Central memory CD8-positive, alpha-beta T cell (primary cell): ENCODE measurements around the gene TADA2B.

Experiments
- ATAC-seq: fragments of 150-1000 bp; cut with Tn5 transposase; replicated peaks from 2 replicates; pipeline ENCODE4 v1.10.0; 2022; ENCODE audit warnings: mild to moderate bottlenecking, moderate FRiP score, moderate number of reproducible peaks; ENCODE audit not compliant: poor library complexity, severe bottlenecking; ENCODE audit errors: extremely low read depth
- DNase-seq, 2 donors: peaks; one replicate each; pipeline ENCODE4 v3.0.0; 2021; ENCODE audit warnings: low spot score in 2 of 2
- H3K27ac Mint-ChIP-seq: one replicate; pipeline ENCODE4 v1.8.0; 2022; ENCODE audit warnings: low read depth, mild to moderate bottlenecking, moderate library complexity, mixed read lengths
- H3K27me3 Mint-ChIP-seq: one replicate; pipeline ENCODE4 v1.8.0; 2022; ENCODE audit warnings: mixed read lengths
- H3K36me3 Mint-ChIP-seq: one replicate; pipeline ENCODE4 v1.8.0; 2022; ENCODE audit warnings: mild to moderate bottlenecking, moderate library complexity, mixed read lengths; ENCODE audit not compliant: insufficient read depth
- H3K4me1 Mint-ChIP-seq: one replicate; pipeline ENCODE4 v1.8.0; 2022; ENCODE audit warnings: mixed read lengths
- H3K4me3 Mint-ChIP-seq: one replicate; pipeline ENCODE4 v1.8.0; 2022; ENCODE audit warnings: mild to moderate bottlenecking, moderate library complexity, mixed read lengths
- H3K9me3 Mint-ChIP-seq: one replicate; pipeline ENCODE4 v1.8.0; 2022; ENCODE audit warnings: mixed read lengths

Gene TADA2B

DNA sequence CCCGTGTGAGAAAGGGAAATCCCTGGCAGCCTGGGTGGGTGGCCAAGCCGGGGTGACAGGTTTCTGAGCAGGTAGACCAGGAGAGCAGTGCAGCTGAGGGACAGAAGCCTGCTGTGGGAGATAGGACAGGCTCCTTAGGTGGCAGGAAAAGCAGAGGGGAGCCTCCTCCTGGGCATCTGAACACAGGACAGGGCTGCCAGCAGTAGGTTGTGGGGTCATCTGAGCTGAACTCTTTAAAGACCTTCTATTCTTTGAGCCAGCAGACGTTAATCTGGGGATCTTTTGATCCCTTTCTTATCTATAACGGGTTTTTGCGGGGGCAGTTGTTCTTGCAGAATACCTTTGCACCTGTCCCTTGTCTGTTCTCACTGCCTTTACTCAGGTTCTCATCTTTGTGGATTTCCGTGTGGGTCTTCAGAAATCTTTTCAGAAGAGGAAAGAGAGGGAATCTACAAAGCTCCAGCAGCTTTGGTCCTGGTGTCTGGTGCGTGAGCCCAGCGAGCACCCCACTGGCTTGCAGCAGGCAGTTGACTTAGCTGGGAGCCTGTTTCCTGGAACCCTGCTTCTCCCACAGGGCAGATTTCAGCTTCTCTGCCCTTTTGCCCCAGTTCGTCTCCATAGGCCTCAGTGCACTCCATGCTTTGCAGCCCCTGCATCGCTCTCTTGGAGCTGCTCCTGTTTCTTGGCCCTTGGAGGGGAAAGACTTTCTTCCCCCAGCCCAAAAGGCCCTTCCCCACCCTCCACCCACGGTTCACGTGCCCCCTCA lies 35.8 kb upstream of the TADA2B start:
- ATAC-seq: no peak
- H3K4me3 Mint-ChIP-seq: no peak overlapping the region
- peak overlapping the region; percentile 41 for H3K27ac Mint-ChIP-seq
- H3K36me3 Mint-ChIP-seq: peaks cover 33% of the 10 kb centered on the region
- no peak for DNase-seq
- no peaks in the 10 kb centered on the region for H3K27me3 Mint-ChIP-seq
- peaks cover under 1% of the 10 kb centered on the region for H3K4me1 Mint-ChIP-seq
- H3K9me3 Mint-ChIP-seq: no peaks in the 10 kb centered on the region

DNA sequence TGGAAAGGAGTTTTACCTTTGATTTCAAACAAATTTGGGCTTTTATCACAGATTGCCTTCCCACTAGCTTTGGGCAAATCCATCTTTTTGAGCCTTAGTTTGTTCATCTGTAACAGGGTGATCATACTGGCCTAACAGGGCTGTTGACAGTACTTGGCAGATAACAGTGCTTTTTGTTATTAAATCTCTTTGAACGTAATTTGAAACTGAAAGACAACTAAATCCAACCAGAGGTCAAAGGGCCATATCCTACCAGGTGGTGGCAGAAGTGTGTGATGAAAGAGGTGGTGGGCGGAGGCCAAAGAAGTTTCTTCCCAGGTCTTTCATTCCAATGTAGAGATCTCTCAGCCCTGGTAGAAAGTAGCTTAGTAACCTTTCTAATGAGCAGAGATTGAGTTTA lies 35.2 kb upstream of the TADA2B start:
- ATAC-seq (no peak), DNase-seq (no peak)
- no peak overlapping the region for H3K4me3 Mint-ChIP-seq
- H3K36me3 Mint-ChIP-seq: peaks cover 33% of the 10 kb centered on the region
- H3K9me3 Mint-ChIP-seq: no peaks in the 10 kb centered on the region
- no peaks in the 10 kb centered on the region for H3K4me1 Mint-ChIP-seq
- H3K27ac Mint-ChIP-seq: no peak overlapping the region
- no peaks in the 10 kb centered on the region for H3K27me3 Mint-ChIP-seq

DNA sequence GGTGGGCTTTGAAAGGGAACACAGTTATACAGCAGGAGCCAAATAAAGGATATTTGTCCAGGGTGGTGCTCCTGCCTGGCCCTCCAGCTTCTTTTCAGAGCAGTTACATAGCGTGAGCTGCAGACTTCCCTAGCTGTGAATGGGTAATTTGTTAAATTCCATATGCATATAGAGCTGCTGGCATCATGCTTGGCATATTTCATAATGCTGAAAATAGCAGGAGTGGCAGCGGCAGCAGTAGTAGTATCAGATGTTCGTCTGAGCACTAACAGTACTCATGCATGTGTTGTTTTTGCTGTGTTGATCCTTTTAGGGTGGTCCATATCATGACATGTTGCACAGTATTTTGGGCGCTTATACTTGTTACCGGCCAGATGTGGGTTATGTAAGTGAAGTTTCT lies 33.6 kb upstream of the TADA2B start:
- no peak for DNase-seq
- no peaks in the 10 kb centered on the region for H3K9me3 Mint-ChIP-seq

DNA sequence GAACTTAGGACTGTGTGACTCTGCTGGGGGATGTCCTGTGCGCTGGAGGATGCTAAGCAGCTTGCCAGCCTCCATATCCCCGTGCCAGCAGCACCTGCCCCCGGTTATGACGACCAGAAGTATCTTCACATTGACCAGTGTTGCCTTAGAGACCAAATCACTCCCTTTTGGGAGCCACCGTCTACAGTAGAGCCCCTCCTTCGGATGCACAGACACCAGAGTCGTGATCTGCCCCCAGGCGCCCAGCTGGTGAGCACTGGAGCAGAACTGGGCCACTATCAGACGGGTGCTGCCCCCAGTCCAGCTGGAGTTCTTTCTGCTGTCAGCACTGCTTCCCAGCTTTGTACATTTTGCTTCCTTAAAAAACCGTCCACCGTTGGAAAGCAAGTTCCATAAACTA lies 30.0 kb upstream of the TADA2B start:
- Mint-ChIP-seq H3K27me3 (no peaks in the 10 kb centered on the region), H3K9me3 (no peaks in the 10 kb centered on the region), H3K36me3 (peaks cover 39% of the 10 kb centered on the region), H3K4me1 (peaks cover 5% of the 10 kb centered on the region), H3K4me3 (no peak overlapping the region), H3K27ac (no peak overlapping the region)
- no peak for ATAC-seq
- DNase-seq: no peak

More for the DNA sequence above, 33.6 kb upstream of the TADA2B start:
- H3K27ac Mint-ChIP-seq: no peak overlapping the region
- peaks cover under 1% of the 10 kb centered on the region for H3K4me1 Mint-ChIP-seq
- no peak overlapping the region for H3K4me3 Mint-ChIP-seq
- H3K36me3 Mint-ChIP-seq: peaks cover 38% of the 10 kb centered on the region
- no peaks in the 10 kb centered on the region for H3K27me3 Mint-ChIP-seq
- ATAC-seq: no peak

DNA sequence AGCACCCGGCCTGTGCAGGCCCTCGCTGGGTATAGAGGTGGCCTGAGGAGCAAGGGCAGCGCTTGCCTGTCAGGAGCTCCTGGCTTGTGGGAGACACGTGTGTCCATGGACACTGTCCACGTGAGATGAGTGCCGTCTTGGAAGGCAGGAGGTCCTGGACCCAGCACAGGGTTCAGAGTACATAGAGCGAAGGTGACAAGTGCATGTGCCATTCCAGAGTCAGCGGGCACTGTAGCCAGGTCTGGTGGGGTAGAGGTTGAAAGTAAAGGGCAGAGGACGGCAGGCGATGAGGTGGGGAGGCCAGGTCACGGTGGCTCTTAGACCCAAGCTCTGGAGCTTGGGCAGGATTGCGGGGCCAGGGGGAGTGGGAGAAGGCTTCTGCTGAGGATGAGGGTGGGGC lies 28.4 kb upstream of the TADA2B start:
- no peak overlapping the region for H3K27ac Mint-ChIP-seq
- DNase-seq: no peak
- H3K9me3 Mint-ChIP-seq: no peaks in the 10 kb centered on the region
- H3K36me3 Mint-ChIP-seq: peaks cover 41% of the 10 kb centered on the region
- H3K4me3 Mint-ChIP-seq: no peak overlapping the region
- no peak for ATAC-seq
- H3K27me3 Mint-ChIP-seq: no peaks in the 10 kb centered on the region
- H3K4me1 Mint-ChIP-seq: peaks cover 10% of the 10 kb centered on the region

DNA sequence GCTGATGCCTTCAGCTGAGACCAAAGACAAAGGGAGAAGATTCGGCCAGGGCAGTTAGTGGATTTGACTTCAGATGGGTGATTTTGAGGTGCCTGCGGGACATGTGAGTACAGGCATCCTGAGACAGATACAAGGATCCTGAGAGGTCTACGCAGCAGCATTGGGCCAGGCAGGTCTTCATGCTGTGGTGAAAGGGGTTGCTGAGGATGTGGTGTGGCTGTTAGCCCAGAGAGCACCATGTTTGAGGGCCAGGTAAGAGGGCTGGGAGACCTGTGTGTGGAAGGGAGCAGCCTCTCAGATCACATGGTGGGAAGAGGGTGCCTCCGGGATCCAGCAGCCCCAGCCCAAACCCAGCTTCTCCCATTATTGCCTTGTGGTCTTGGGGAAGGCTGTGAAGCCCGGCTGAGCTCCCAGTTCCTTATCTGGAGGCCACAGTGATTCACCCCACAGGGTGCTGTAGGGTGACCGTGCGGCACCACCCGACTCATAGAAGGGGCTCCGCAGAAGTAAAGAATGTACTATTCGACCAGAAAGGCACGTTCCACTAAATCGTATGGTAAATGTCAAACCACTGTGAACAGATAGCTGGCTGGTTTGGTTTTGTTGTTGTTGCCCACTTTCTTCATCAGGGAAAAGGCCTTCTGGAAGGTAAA lies 27.7 kb upstream of the TADA2B start:
- Mint-ChIP-seq H3K4me1 (peaks cover 10% of the 10 kb centered on the region), H3K36me3 (peaks cover 40% of the 10 kb centered on the region), H3K27me3 (no peaks in the 10 kb centered on the region), H3K4me3 (no peak overlapping the region), H3K27ac (no peak overlapping the region), H3K9me3 (no peaks in the 10 kb centered on the region)
- no peak for DNase-seq
- ATAC-seq: no peak

DNA sequence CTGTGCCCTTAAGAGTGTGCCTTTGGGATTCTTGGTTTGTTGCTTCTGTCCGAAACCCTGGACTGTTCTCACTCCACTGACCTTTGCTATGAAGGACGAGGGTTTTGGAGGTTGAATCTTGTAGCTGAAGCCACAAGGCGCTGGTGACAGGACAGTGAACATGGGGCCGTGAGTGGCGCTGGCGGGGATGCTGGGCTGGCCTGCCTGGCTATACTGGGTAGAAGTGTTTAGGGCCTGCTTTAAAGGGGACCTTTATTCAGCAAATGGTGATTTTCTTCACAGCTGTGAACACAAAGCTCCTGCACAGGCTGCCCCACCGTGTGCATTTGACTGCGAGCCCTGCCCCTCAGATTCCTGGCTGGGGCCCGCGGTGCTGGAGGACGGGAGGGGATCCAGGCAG lies 27.1 kb upstream of the TADA2B start:
- Mint-ChIP-seq H3K4me3 (no peak overlapping the region), H3K9me3 (no peaks in the 10 kb centered on the region), H3K27me3 (no peaks in the 10 kb centered on the region), H3K27ac (no peak overlapping the region), H3K4me1 (peaks cover 10% of the 10 kb centered on the region), H3K36me3 (peaks cover 43% of the 10 kb centered on the region)
- no peak for ATAC-seq
- DNase-seq: no peak

DNA sequence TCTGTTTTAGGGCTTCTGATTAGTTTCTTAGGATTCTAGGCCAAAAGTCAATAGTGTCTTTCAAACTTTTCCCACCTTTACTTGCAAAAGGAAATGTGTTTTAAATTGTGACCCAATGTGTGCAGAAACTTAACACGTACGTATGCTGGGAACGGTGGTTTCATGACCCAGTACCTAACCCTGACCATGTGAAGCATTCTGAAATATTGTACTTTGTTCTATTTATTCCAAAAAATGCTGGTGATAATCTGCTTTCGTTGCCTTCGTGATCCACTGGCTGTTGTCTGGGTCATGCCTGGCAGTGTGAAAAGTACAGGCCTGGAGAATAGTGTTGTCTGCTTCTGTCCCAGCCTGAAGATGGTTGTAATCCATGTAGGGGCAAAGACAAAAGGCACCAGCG lies 26.7 kb upstream of the TADA2B start:
- Mint-ChIP-seq H3K36me3 (peaks cover 44% of the 10 kb centered on the region), H3K27ac (no peak overlapping the region), H3K4me1 (peaks cover 10% of the 10 kb centered on the region), H3K4me3 (no peak overlapping the region), H3K9me3 (no peaks in the 10 kb centered on the region), H3K27me3 (no peaks in the 10 kb centered on the region)
- DNase-seq: no peak
- ATAC-seq: no peak

DNA sequence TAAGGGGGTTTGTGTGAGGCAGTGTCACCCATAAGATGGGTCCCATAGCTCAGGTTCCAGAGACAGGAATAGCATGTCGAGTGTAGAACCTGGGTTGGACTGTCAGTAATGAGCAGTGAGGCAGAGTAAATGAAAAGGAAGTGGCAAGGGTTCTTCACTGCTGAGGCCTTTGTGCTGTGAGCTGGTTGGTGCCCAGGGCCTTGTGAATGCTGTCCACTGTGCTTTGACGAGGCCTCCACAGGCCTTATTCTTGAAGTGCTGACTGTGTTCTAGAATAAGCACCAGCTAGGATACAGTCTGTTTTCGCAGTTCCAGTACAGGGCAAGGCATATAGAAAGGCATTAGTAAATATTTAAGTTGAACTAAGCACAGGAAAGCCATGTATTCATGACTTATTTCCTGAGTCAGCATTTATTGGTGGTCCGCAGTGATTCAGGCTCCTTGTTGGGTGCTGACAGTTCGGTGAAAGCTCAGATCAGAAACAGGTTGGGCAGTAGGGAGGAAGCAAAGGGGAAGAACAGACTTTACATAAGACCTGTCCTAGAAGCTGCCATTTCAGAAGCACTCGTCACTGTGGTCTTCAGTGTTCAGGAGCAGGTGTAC lies 25.6 kb upstream of the TADA2B start:
- H3K27ac Mint-ChIP-seq: no peak overlapping the region
- H3K9me3 Mint-ChIP-seq: no peaks in the 10 kb centered on the region
- no peak for ATAC-seq
- H3K4me1 Mint-ChIP-seq: peaks cover 10% of the 10 kb centered on the region
- no peak overlapping the region for H3K4me3 Mint-ChIP-seq
- H3K36me3 Mint-ChIP-seq: peaks cover 38% of the 10 kb centered on the region
- no peaks in the 10 kb centered on the region for H3K27me3 Mint-ChIP-seq
- no peak for DNase-seq

DNA sequence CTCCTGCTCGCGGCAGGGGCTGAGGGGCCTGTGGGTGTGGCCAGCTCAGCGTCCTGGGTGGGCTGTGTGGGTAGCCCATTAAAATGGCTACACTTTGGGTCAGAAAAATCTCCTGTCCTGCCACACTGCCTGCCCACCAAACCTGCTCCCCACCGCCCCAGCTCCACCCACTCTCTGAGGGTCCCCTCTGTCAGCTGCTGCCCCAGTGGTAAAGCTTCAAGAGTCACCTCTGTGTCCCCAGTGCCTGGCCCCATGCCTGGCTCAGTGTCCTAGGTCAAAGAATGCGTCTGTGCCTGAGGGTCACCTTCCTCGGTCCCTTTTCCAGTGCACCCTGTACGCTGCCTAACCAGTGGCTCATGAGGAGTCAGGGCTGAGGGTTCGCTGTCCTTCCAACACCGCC lies 24.9 kb upstream of the TADA2B start:
- Mint-ChIP-seq H3K27ac (no peak overlapping the region), H3K36me3 (peaks cover 36% of the 10 kb centered on the region), H3K27me3 (no peaks in the 10 kb centered on the region), H3K4me3 (no peak overlapping the region), H3K4me1 (peaks cover 10% of the 10 kb centered on the region), H3K9me3 (no peaks in the 10 kb centered on the region)
- DNase-seq (no peak), ATAC-seq (no peak)

DNA sequence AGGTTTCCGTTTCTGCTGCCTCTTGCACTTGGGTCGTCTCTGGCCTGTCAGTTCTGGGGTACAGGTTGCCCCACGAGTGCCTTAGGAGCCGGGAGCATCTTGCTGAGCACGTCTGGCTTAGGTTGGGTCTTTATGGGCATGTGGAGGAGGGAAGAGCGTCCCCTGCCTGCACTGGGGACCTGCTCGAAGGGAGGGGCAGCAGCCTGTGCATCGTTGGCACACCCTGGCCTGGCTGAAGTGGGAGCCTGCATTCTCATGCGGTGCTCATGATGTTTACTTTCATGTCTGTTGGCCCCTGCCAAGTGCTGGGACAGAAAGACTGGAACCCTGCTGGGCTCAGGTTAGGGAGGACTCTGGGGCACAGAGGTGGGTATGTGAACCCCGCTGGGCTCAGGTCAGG lies 23.8 kb upstream of the TADA2B start:
- no peaks in the 10 kb centered on the region for H3K9me3 Mint-ChIP-seq
- no peak overlapping the region for H3K4me3 Mint-ChIP-seq
- peaks cover 32% of the 10 kb centered on the region for H3K36me3 Mint-ChIP-seq
- peaks cover 10% of the 10 kb centered on the region for H3K4me1 Mint-ChIP-seq
- DNase-seq: no peak
- H3K27ac Mint-ChIP-seq: no peak overlapping the region
- no peak for ATAC-seq
- no peaks in the 10 kb centered on the region for H3K27me3 Mint-ChIP-seq

DNA sequence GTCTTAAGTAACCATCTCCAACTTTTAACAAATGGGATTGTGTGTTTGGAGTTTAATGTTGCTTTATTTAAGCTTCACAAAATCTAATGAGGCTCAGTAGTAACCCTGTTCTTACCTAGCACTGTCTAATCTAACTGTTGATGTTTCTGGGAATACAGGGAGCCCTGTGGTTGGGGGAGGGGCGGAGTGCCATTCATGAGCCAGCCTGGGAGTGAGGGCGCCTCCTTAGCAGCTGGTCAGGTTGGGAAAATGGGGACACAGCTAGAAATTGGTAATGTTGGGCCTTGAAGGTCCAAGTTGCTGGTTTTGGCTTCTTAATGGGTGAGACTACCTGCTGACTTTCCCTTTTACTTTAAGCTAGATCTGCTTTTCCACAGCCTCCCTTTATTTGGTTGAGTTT lies 22.9 kb upstream of the TADA2B start:
- peaks cover 5% of the 10 kb centered on the region for H3K4me1 Mint-ChIP-seq
- ATAC-seq: no peak
- H3K9me3 Mint-ChIP-seq: no peaks in the 10 kb centered on the region
- H3K27me3 Mint-ChIP-seq: no peaks in the 10 kb centered on the region
- H3K4me3 Mint-ChIP-seq: no peak overlapping the region
- no peak overlapping the region for H3K27ac Mint-ChIP-seq
- H3K36me3 Mint-ChIP-seq: peaks cover 33% of the 10 kb centered on the region
- DNase-seq: no peak

DNA sequence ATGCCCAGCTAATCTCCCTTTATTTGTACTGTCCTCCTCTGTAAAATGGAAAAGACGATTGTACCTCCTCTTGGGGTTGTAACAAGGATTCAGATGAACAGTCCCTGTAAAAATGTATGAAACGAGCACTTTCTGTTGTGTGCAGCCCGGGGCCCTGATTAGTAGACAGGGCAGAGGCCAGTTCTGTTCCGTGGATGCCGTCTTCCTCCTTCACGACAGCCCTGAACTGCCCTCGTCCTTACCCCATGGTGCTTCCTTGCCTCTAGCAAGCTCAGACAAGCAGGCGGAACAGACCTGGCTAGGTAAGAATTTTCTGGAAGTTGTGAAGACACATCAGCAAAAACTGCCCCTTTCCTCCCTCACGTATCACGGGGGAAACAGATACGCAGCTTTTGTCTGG lies 22.3 kb upstream of the TADA2B start:
- peaks cover 33% of the 10 kb centered on the region for H3K36me3 Mint-ChIP-seq
- H3K27ac Mint-ChIP-seq: no peak overlapping the region

More for the DNA sequence above, 22.3 kb upstream of the TADA2B start:
- ATAC-seq: no peak
- no peak for DNase-seq
- peaks cover 5% of the 10 kb centered on the region for H3K4me1 Mint-ChIP-seq
- H3K4me3 Mint-ChIP-seq: no peak overlapping the region
- H3K27me3 Mint-ChIP-seq: no peaks in the 10 kb centered on the region
- no peaks in the 10 kb centered on the region for H3K9me3 Mint-ChIP-seq
